Ascending aorta (tissue), 2 donors: ENCODE results near the gene PLAAT4. TPM values are rescaled to one million over a fixed set of nuclear protein-coding genes. Genes with fewer than 3 reads are reported as not detected.
"Not testable (repeated sequence)": the region's sequence is repeated elsewhere in the genome, so short reads cannot be mapped to it uniquely, and the experiment has no call there.

Experiments
- DNase-seq, 2 donors: peaks; one replicate each; pipeline ENCODE4 v3.0.0-alpha.2; 2019; ENCODE audit warnings: low spot score in 2 of 2
- H3K27ac ChIP-seq, 2 donors: fragments of 200-600 bp; sonication (generic); one replicate each; pipeline ENCODE4 v1.5.1; 2016 to 2017; ENCODE audit warnings: mild to moderate bottlenecking in 1 of 2
- H3K27me3 ChIP-seq: fragments of 200-600 bp; sonication (generic); one replicate; pipeline ENCODE4 v1.5.1; 2017
- H3K36me3 ChIP-seq, 2 donors: fragments of 200-600 bp; sonication (generic); one replicate each; pipeline ENCODE4 v1.5.1; 2016
- H3K4me1 ChIP-seq, 2 donors: fragments of 200-600 bp; sonication (generic); one replicate each; pipeline ENCODE4 v1.5.1; 2016 to 2017; ENCODE audit warnings: mild to moderate bottlenecking in 1 of 2
- H3K4me3 ChIP-seq, 2 donors: fragments of 200-600 bp; sonication (generic); one replicate each; pipeline ENCODE4 v1.5.1; 2016 to 2017; ENCODE audit warnings: mild to moderate bottlenecking in 1 of 2
- H3K9me3 ChIP-seq, 2 donors: fragments of 200-600 bp; sonication (generic); one replicate each; pipeline ENCODE4 v1.5.1; 2016
- CTCF ChIP-seq, 3 experiments: fragments of 200-600 bp in 2 of 3; fragments of 450-650 bp in 1 of 3; sonication (generic) in 2 of 3; IDR thresholded peaks; one replicate each; pipeline ENCODE4 v1.5.1; 2016 to 2019; ENCODE audit warnings: antibody characterized with exemption in 3 of 3, mild to moderate bottlenecking in 1 of 3, moderate library complexity in 1 of 3
- intact Hi-C: fragments of 100-400 bp; cut with DNase I; formaldehyde crosslinking; loops from one replicate; pipeline ENCODE4 v1.15.1; 2023
- total RNA-seq: library from RNA; depleted of rRNA; stranded (reverse); fragments of >200 nt; gene quantifications from one replicate; pipeline ENCODE4 v1.1.0, GENCODE V29; 2016

Gene PLAAT4
- total RNA-seq, 1 donor from 2014 or later = 1.1 TPM

DNA sequence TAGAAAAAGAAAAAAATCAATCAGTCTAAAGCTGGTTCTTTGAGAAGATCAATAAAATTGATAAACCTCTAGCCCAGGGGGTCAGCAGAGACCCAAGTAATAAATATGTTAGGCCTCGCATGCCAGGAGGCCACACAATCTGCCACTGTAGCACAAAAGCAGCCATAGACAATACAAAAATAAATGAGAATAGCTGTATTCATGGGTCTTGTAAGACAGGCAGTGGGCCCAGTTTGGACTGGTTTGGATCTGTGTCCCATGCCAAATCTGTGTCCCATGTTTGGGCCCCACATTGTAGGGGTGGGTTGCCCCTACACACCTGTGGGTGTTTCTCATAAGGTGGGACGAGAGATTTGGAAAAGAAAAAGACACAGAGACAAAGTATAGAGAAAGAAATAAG lies 6.6 kb upstream of the PLAAT4 start:
- Histone ChIP-seq H3K4me1 (peaks cover 0 to 6% of the 10 kb centered on the region in 2 donors), H3K27me3 (no peaks in the 10 kb centered on the region), H3K27ac (no peak overlapping the region), H3K36me3 (no peaks in the 10 kb centered on the region), H3K9me3 (no peaks in the 10 kb centered on the region), H3K4me3 (no peak overlapping the region)
- no peak for TF ChIP-seq CTCF (IDR thresholded peaks at IDR 0.05)
- DNase-seq = no peak
- intact Hi-C loops = no loop called here

DNA sequence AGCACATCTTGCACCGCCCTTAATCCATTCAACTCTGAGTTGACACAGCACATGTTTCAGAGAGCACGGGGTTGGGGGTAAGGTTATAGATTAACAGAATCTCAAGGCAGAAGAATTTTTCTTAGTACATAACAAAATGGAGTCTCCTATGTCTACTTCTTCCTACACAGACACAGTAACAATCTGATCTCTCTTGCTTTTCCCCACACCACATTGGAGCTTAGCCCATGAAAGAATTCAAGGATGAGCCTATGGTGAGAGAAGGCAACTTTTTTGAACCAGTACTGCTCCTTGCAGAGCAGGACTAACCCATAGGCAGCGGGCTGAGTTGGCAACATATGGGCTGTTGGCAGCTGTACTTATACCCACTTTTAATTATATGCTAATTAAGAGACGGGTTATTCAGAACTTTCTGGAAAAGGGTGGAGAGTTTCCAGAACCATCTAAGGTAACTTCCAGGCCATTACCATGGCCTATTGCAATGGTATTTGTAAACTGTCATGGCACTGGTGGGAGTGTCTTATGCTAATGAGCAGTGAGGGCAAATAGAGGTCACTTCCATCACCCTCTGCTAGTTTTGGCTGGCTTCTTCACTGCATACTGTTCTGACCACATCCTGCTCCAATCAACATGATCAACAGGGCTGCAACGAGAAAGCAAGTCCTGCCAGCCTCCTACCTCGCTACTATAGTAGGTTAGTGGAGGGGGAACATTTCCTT lies 5.4 kb upstream of the PLAAT4 start:
- Histone ChIP-seq H3K4me1 (peaks cover 0 to 11% of the 10 kb centered on the region in 2 donors), H3K27ac (peak overlapping the region; percentile 30 to 38)
- H3K4me3 ChIP-seq, intact Hi-C loops, H3K9me3 ChIP-seq, H3K27me3 ChIP-seq, H3K36me3 ChIP-seq: not testable (repeated sequence)
- peak in 1 of 2 donors; percentile 73 for DNase-seq

DNA sequence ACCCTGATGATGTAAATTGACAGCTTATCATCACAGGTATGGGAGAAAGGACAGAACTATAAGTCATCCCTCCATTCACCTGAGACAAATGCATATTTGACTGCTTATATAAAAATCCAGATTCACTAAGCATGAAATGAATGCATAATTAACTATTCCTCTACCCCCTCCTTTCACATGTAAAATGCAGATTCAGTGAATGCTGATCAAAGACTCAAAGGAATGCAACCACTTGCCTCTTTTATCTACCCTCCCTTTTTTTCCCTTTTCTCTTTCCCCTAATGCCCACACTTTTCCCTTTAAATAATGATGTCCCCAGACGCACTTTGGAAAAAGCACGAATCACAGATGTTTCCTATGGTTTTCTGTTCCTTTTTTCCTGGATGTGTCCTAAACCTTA lies 4.5 kb upstream of the PLAAT4 start:
- H3K4me3 ChIP-seq = no peak overlapping the region
- H3K36me3 ChIP-seq = no peaks in the 10 kb centered on the region
- no peak for TF ChIP-seq CTCF (IDR thresholded peaks at IDR 0.05)
- peaks cover 0 to 13% of the 10 kb centered on the region in 2 donors for H3K4me1 ChIP-seq
- intact Hi-C loops = no loop called here
- H3K27me3 ChIP-seq = no peaks in the 10 kb centered on the region
- peak overlapping the region in 1 of 2 donors; percentile 37 for H3K27ac ChIP-seq
- no peak for DNase-seq
- H3K9me3 ChIP-seq = no peaks in the 10 kb centered on the region

DNA sequence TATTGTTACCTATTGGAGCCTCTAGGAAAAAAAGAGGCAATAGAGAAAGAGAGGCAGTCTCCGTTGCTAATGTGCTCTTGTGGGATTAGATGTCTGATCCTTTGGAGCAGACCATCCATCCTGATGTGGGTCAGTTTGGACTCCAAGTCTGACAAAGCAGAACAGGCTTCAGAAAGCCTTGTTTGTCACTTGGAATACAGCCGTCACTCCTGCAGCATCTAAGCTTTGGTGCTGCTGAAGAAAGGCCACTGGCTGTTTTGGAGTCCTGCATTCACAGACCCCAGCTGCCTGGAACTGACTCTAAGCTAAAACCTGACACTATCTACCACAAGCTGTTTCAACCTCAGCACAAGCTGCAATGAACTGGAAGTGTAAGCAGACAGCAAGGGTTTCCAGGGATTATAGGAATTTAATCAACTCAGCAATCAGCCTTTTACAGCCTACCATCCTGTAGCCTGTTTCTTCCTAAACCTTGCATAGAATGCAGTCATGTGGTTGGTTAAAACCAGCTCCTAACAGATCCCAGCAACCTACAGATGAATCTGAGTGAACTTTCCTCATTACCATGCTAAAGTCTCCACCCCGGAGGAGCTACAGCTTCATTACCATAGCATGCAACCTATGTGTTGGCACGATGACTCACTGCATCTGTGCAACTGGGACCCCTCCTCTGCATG lies 3.7 kb upstream of the PLAAT4 start:
- TF ChIP-seq CTCF (IDR thresholded peaks at IDR 0.05) = no peak
- H3K36me3 ChIP-seq = no peaks in the 10 kb centered on the region
- no peak overlapping the region for H3K4me3 ChIP-seq
- intact Hi-C loops = no loop called here
- no peak for DNase-seq
- no peak overlapping the region for H3K27ac ChIP-seq
- no peaks in the 10 kb centered on the region for H3K9me3 ChIP-seq
- H3K4me1 ChIP-seq = peaks cover 3 to 18% of the 10 kb centered on the region in 2 donors
- H3K27me3 ChIP-seq = no peaks in the 10 kb centered on the region

DNA sequence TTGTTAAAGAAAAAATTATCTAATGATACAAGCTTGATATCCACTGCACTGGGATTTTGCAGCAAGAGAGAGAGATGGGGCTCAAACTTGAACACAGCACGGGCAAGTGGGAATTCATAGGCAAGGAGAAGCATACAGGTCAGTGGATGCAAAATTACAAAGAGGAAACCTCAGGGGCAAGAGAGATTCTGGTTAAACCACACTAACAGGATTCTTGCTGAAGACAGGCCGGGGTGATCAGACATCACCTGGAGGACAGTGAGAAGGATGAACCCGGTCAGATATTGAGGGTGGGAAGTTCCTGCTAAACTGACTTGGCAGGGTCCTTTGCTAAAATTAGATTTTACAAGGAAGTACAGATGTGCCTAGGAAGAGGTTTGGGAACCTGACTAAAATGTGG lies 2.5 kb upstream of the PLAAT4 start:
- Histone ChIP-seq H3K4me1 (peaks cover 7 to 21% of the 10 kb centered on the region in 2 donors), H3K36me3 (no peaks in the 10 kb centered on the region), H3K9me3 (no peaks in the 10 kb centered on the region), H3K27me3 (no peaks in the 10 kb centered on the region), H3K4me3 (no peak overlapping the region), H3K27ac (no peak overlapping the region)
- no peak for DNase-seq
- no peak for TF ChIP-seq CTCF (IDR thresholded peaks at IDR 0.05)
- intact Hi-C loops = no loop called here

DNA sequence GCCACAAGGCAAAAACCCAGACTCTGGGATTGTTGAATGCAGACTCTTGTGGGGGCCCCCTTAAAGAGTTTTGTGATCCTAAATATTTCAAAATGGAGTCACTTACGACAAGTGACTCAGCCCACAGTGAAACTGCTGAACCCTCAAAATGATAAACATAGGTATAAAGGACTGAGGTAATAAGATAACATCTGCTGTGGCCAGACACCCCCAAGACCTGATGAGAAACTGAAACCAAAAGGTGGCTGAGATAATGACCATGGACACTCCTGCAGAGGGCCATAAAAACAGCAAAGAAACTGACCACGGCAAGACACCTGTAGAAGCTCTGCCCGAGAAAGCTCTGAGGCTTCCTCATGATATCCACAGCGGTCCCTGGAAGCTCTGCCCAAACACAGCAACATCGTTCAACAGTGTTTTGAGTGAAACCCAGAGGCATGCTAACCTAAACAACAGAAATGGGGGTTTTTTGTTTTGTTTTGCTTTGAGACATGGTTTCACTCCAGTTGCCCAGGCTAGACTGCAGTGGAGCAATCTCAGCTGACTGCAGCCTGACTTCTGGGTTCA lies 1.6 kb upstream of the PLAAT4 start:
- H3K27me3 ChIP-seq = no peaks in the 10 kb centered on the region
- no peak for DNase-seq
- intact Hi-C loops = no loop called here
- H3K4me1 ChIP-seq = peaks cover 7 to 21% of the 10 kb centered on the region in 2 donors
- H3K9me3 ChIP-seq = no peaks in the 10 kb centered on the region
- no peak overlapping the region for H3K4me3 ChIP-seq
- H3K27ac ChIP-seq = no peak overlapping the region
- H3K36me3 ChIP-seq = no peaks in the 10 kb centered on the region
- no peak for TF ChIP-seq CTCF (IDR thresholded peaks at IDR 0.05)
